Endothelial cell of umbilical vein (primary cell): Measurements from ENCODE around the gene USP12. TPM values are rescaled to one million over a fixed set of nuclear protein-coding genes. Genes with fewer than 3 reads are reported as not detected.

Experiments
- BruUV-seq: library from RNA; stranded (reverse); fragments of 400-500 nt; replicated peaks from 2 replicates; lab custom pipeline; 2021; lab: Mats Ljungman, UMichigan
- CTCF ChIA-PET: fragments of 300-600, 350-600 bp; sonication (Branson Sonifier 250); formaldehyde crosslinking; loops from one replicate; lab custom pipeline; 2021; ENCODE audit warnings: antibody characterized with exemption, inconsistent platforms; lab: Charles Lee
- POLR2A ChIA-PET: fragments of 300-600, 350-600 bp; sonication (Branson Sonifier 250); formaldehyde crosslinking; loops from one replicate; lab custom pipeline; 2021; ENCODE audit warnings: antibody characterized with exemption, inconsistent platforms; lab: Charles Lee
- DNase-seq: peaks from one replicate; pipeline ENCODE4 v3.0.0-alpha.2; 2011; ENCODE audit warnings: low read depth, low spot score
- FAIRE-seq: peaks from 2 replicates; lab custom pipeline; 2011; peaks lifted over from hg19 to GRCh38; lab: Jason Lieb, UNC
- H2AFZ ChIP-seq: 2 replicates; pipeline ENCODE4 v1.6.0; 2012; ENCODE audit warnings: low read depth, low read length, control low read depth, inconsistent platforms
- H3K27ac ChIP-seq: 2 replicates; pipeline ENCODE4 v1.5.1; 2011; ENCODE audit warnings: low read depth, mild to moderate bottlenecking, control low read depth, low read length, moderate library complexity; ENCODE audit not compliant: insufficient read depth
- H3K27me3 ChIP-seq, 2 experiments: 2 replicates each; pipeline versions ENCODE4 v1.6.0 to v1.6.1; 2011; ENCODE audit warnings: low read length in 2 of 2, mixed read lengths in 1 of 2; ENCODE audit not compliant: control insufficient read depth in 2 of 2, insufficient read depth in 2 of 2
- H3K36me3 ChIP-seq, 2 experiments: 2 replicates in 1 of 2; 3 replicates in 1 of 2; pipeline ENCODE4 v1.5.1; 2011; ENCODE audit warnings: low read length in 2 of 2, mild to moderate bottlenecking in 1 of 2, moderate library complexity in 1 of 2; ENCODE audit not compliant: control insufficient read depth in 2 of 2, insufficient read depth in 2 of 2; ENCODE audit errors: extremely low read depth in 1 of 2
- H3K4me1 ChIP-seq: 3 replicates; pipeline ENCODE4 v1.5.1; 2011; ENCODE audit warnings: mild to moderate bottlenecking, low read length; ENCODE audit not compliant: control insufficient read depth, insufficient read depth; ENCODE audit errors: extremely low read depth
- H3K4me2 ChIP-seq: 2 replicates; pipeline ENCODE4 v1.6.1; 2011; ENCODE audit warnings: low read length, control low read depth, mixed read lengths; ENCODE audit not compliant: insufficient read depth
- H3K4me3 ChIP-seq, 3 experiments: fragments of 200-600 bp in 1 of 3; sonication (generic), shearing (Covaris generic) in 1 of 3; replicated peaks in 1 of 3; 2 replicates each; pipeline ENCODE4 v1.5.1; 2011 to 2016; ENCODE audit warnings: control low read depth in 3 of 3, low read length in 3 of 3, mild to moderate bottlenecking in 2 of 3, inconsistent platforms in 1 of 3, low read depth in 1 of 3, moderate library complexity in 1 of 3; ENCODE audit not compliant: insufficient read depth in 1 of 3
- H3K79me2 ChIP-seq: 2 replicates; pipeline ENCODE4 v1.6.0; 2012; ENCODE audit warnings: low read length, inconsistent platforms; ENCODE audit not compliant: control insufficient read depth, insufficient read depth
- H3K9ac ChIP-seq: replicated peaks from 2 replicates; pipeline ENCODE3; 2011; ENCODE audit warnings: low read length, control low read depth; ENCODE audit not compliant: insufficient read depth; ENCODE audit errors: extremely low read depth
- H3K9me1 ChIP-seq: replicated peaks from 3 replicates; pipeline ENCODE4 v1.6.0; 2011; ENCODE audit warnings: mild to moderate bottlenecking, low read length; ENCODE audit not compliant: control insufficient read depth, insufficient read depth; ENCODE audit errors: extremely low read depth
- H3K9me3 ChIP-seq: replicated peaks from 2 replicates; pipeline ENCODE4 v1.5.1; 2012; ENCODE audit warnings: low read length, inconsistent platforms; ENCODE audit not compliant: control insufficient read depth, insufficient read depth
- H4K20me1 ChIP-seq: replicated peaks from 2 replicates; pipeline ENCODE3; 2011; ENCODE audit warnings: mild to moderate bottlenecking, low read length; ENCODE audit not compliant: control insufficient read depth, insufficient read depth; ENCODE audit errors: extremely low read depth
- EZH2 ChIP-seq: IDR thresholded peaks from 2 replicates; pipeline ENCODE4 v1.6.1; 2012; ENCODE audit warnings: borderline replicate concordance, low read depth, mild to moderate bottlenecking, moderate library complexity, low read length, inconsistent platforms; ENCODE audit not compliant: severe bottlenecking
- FOS ChIP-seq: IDR thresholded peaks from 2 replicates; pipeline ENCODE4 v1.6.1; 2011; ENCODE audit warnings: mild to moderate bottlenecking, low read length, moderate library complexity, borderline replicate concordance; ENCODE audit not compliant: insufficient read depth
- GATA2 ChIP-seq: IDR thresholded peaks from 2 replicates; pipeline ENCODE4 v1.7.0; 2011; ENCODE audit warnings: low read depth, mild to moderate bottlenecking, moderate library complexity, mixed read lengths, low read length; ENCODE audit not compliant: insufficient read length, insufficient read depth
- JUN ChIP-seq: IDR thresholded peaks from 2 replicates; pipeline ENCODE4 v1.6.1; 2011; ENCODE audit warnings: borderline replicate concordance, low read depth; ENCODE audit not compliant: insufficient read length, insufficient read depth
- MYC ChIP-seq: IDR thresholded peaks from one replicate; pipeline ENCODE4 v1.6.1; 2011; ENCODE audit warnings: mild to moderate bottlenecking, low read depth, low read length
- POLR2A ChIP-seq: IDR thresholded peaks from 2 replicates; pipeline ENCODE4 v1.6.1; 2012; ENCODE audit warnings: low read depth, mild to moderate bottlenecking, control low read depth, low read length
- POLR2AphosphoS5 ChIP-seq: IDR thresholded peaks from 2 replicates; pipeline ENCODE4 v1.6.1; 2012; ENCODE audit warnings: low read depth, mild to moderate bottlenecking, control low read depth, low read length, moderate library complexity; ENCODE audit not compliant: insufficient read depth
- dilution Hi-C: fragments of 300-500 bp; cut with MboI; formaldehyde crosslinking; loops from one replicate; pipeline ENCODE4 v1.15.0; 2019; ENCODE audit warnings: low sequenced_read_pairs; ENCODE audit not compliant: extremely low pct_ligation_motif_present
- intact Hi-C: fragments of 100-400 bp; cut with micrococcal nuclease; formaldehyde crosslinking; loops from one replicate; pipeline ENCODE4 v1.10.0; 2022
- polyA plus RNA-seq, 4 experiments: library from polyadenylated mRNA; depleted of rRNA in 3 of 4; stranded (reverse) in 3 of 4; unstranded in 1 of 4; fragments of >200 nt; gene quantifications; 2 replicates each; pipeline versions ENCODE4 v1.2.1 to v1.2.3, GENCODE V29; 2011 to 2012; ENCODE audit warnings: missing spikeins in 1 of 4
- total RNA-seq: library from RNA; stranded (reverse); gene quantifications from 2 replicates; pipeline ENCODE4 v1.2.3, GENCODE V29; 2021
- TF ChIP-seq, protein P1 (sequence below), 2 donors: IDR thresholded peaks; 1 replicate in 1 of 2; 2 replicates in 1 of 2; pipeline ENCODE4 v1.5.1; 2011; ENCODE audit warnings: low read length in 2 of 2, mild to moderate bottlenecking in 2 of 2, moderate library complexity in 2 of 2, control low read depth in 1 of 2, inconsistent platforms in 1 of 2, low read depth in 1 of 2; ENCODE audit not compliant: insufficient read depth in 1 of 2; ENCODE audit errors: extremely low read depth in 1 of 2
- TF ChIP-seq, protein P2 (sequence below): IDR thresholded peaks from 2 replicates; pipeline ENCODE4 v1.6.1; 2011; ENCODE audit not compliant: insufficient read depth, insufficient read length

USP12 gene
- total and polyA plus RNA-seq, 2 donors (not counting 3 experiments of a cell fraction or from before 2014, with no cell fraction given), result 6.2 to 33.4 TPM

DNA sequence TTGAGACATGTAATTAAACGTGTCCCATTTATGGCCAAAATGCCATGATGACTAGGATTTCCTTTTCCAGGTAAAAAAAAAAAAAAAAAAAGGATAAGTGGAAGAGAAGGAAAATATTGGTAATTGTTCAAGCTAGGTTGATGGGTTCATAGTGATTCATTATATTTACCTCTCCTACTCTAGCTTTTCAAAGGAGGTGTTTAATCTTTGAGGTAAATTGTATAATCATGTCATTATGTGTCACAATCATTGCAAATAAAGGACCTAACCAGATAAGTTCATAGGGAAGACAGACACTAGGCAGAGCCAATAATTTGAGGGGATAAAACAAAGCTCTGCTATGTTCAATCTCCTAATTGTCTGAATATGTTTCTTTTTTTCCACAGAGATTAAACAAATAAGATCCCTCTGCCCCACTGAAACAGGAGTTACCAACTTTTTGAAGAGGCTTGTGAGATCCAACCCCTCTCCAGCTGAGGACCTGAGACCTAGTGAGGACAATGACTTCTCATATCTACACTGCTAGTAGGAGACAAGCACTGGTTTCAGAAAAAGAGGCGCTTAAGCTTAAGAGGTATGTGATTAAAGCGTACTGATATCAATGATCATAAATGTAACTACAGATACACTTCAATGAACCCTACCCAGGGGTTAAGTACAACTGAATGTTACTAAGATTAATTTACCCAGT is 61.4 kb downstream of the USP12 start:
- CTCF ChIA-PET, result no interaction called here
- Histone ChIP-seq H2AFZ (no peak overlapping the region), H3K9me3 (no peaks in the 10 kb centered on the region), H3K9ac (no peak overlapping the region), H3K4me1 (no peaks in the 10 kb centered on the region), H3K27ac (no peak overlapping the region), H3K4me2 (no peak overlapping the region), H3K4me3 (no peak overlapping the region), H3K79me2 (peaks cover 67% of the 10 kb centered on the region), H3K27me3 (no peaks in the 10 kb centered on the region), H3K9me1 (no peaks in the 10 kb centered on the region), H4K20me1 (peaks cover 2% of the 10 kb centered on the region), H3K36me3 (peaks cover 0 to 2% of the 10 kb centered on the region in 2 experiments)
- POLR2A ChIA-PET, result no interaction called here
- intact Hi-C loops, result no loop called here
- BruUV-seq, result no TSS peak
- dilution Hi-C loops, result no loop called here
- TF ChIP-seq, protein P1, sequence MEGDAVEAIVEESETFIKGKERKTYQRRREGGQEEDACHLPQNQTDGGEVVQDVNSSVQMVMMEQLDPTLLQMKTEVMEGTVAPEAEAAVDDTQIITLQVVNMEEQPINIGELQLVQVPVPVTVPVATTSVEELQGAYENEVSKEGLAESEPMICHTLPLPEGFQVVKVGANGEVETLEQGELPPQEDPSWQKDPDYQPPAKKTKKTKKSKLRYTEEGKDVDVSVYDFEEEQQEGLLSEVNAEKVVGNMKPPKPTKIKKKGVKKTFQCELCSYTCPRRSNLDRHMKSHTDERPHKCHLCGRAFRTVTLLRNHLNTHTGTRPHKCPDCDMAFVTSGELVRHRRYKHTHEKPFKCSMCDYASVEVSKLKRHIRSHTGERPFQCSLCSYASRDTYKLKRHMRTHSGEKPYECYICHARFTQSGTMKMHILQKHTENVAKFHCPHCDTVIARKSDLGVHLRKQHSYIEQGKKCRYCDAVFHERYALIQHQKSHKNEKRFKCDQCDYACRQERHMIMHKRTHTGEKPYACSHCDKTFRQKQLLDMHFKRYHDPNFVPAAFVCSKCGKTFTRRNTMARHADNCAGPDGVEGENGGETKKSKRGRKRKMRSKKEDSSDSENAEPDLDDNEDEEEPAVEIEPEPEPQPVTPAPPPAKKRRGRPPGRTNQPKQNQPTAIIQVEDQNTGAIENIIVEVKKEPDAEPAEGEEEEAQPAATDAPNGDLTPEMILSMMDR (IDR thresholded peaks at IDR 0.05; ENCODE audit: extremely low read depth in 1 of 2, insufficient read depth in 1 of 2, low read depth in 1 of 2, low read length in 2 of 2), result no peak
- TF ChIP-seq, protein P2, sequence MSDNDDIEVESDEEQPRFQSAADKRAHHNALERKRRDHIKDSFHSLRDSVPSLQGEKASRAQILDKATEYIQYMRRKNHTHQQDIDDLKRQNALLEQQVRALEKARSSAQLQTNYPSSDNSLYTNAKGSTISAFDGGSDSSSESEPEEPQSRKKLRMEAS, result no peak
- TF ChIP-seq JUN (no peak), POLR2AphosphoS5 (no peak), POLR2A (no peak), FOS (no peak), EZH2 (no peak), GATA2 (no peak), MYC (no peak)
- DNase-seq, result no peak
- no peak for FAIRE-seq
